Thoracic aorta (tissue), 2 donors: Measurements from ENCODE around the gene ZNF574. TPM values are rescaled to one million over a fixed set of nuclear protein-coding genes. Genes with fewer than 3 reads are reported as not detected.
A peak's percentile ranks its signal among the peaks of the same experiment; 100 is the strongest.
"Not testable (repeated sequence)": the region's sequence is repeated elsewhere in the genome, so short reads cannot be mapped to it uniquely, and the experiment has no call there.

Source experiments
- ATAC-seq: fragments of 150-250 bp; one replicate; pipeline ENCODE4 v1.8.0; 2017; ENCODE audit warnings: low read depth; ENCODE audit not compliant: insufficient number of reproducible peaks, low FRiP score
- DNase-seq: peaks from one replicate; pipeline ENCODE4 v3.0.0-alpha.2; 2020; ENCODE audit warnings: low spot score
- H3K27ac ChIP-seq, 2 donors: fragments of 200-600 bp; sonication (generic); 1 replicate in 1 of 2; 2 replicates in 1 of 2; pipeline ENCODE4 v1.5.1; 2016; ENCODE audit warnings: mild to moderate bottlenecking in 2 of 2, moderate library complexity in 2 of 2
- H3K27me3 ChIP-seq: fragments of 200-600 bp; sonication (generic); replicated peaks from 2 replicates; pipeline ENCODE4 v1.6.0; 2016; ENCODE audit warnings: mild to moderate bottlenecking; ENCODE audit not compliant: insufficient read depth
- H3K36me3 ChIP-seq: fragments of 200-600 bp; sonication (generic); one replicate; pipeline ENCODE4 v1.5.1; 2016
- H3K4me1 ChIP-seq, 2 donors: fragments of 200-600 bp; sonication (generic); 1 replicate in 1 of 2; 2 replicates in 1 of 2; pipeline versions ENCODE4 v1.5.1 to v1.6.0; 2016; ENCODE audit warnings: low read depth in 2 of 2, mild to moderate bottlenecking in 1 of 2; ENCODE audit not compliant: control insufficient read depth in 1 of 2
- H3K4me3 ChIP-seq: fragments of 200-600 bp; sonication (generic); 2 replicates; pipeline ENCODE4 v1.5.1; 2016; ENCODE audit warnings: mild to moderate bottlenecking
- H3K9me3 ChIP-seq: fragments of 200-600 bp; sonication (generic); 2 replicates; pipeline ENCODE4 v1.5.1; 2016
- CTCF ChIP-seq: fragments of 200-600 bp; sonication (generic); IDR thresholded peaks from one replicate; pipeline ENCODE4 v1.5.1; 2019; ENCODE audit warnings: antibody characterized with exemption
- total RNA-seq, 2 donors: library from RNA; depleted of rRNA; stranded (reverse); fragments of >200 nt; gene quantifications; one replicate each; pipeline versions ENCODE4 v1.1.0 to v1.2.3, GENCODE V29; 2016

The ZNF574 gene
- total RNA-seq, 2 donors from 2014 or later: 20.4 to 24.2 TPM

GRCh38 chr19:42033413-42033812 is 42.6 kb upstream of the ZNF574 start:
- Histone ChIP-seq H3K36me3 (no peaks in the 10 kb centered on the region), H3K4me3 (no peak overlapping the region), H3K27me3 (no peaks in the 10 kb centered on the region), H3K4me1 (no peaks in the 10 kb centered on the region), H3K9me3 (no peaks in the 10 kb centered on the region), H3K27ac (no peak overlapping the region)
- ATAC-seq (no peak), DNase-seq (no peak)
- no peak for TF ChIP-seq CTCF

DNA sequence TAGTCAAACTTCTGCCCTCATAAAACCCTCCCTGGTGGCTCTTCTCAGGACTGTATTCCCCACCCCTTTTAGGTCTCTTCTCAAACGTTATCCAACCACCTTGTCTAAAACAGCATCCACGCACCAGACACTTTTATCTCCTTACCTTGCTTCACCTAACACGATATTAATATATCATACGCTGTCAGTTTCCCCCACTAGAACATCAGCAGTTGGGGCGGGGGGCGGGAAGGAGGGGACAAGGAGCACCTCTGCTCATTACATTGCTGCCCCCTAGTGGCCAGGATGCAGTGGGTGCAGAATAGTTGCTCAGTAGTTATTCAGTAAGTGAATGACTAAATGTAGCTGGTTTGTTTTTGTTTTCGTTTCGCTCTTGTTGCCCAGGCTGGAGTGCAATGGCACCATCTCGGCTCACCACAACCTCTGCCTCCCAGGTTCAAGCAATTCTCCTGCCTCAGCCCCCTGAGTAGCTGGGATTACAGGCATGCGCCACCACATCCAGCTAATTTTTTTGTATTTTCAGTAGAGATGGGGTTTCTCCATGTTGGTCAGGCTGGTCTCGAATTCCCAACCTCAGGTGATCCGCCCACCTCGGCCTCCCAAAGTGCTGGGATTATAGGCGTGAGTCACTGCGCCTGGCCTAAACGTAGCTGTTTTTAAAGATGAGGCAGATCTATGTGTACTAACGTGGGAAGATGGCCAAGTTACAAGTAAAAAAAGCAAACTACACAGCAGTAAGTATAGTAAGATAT is 41.1 kb upstream of the ZNF574 start:
- not testable (repeated sequence) for DNase-seq, H3K27ac ChIP-seq, H3K9me3 ChIP-seq, ATAC-seq, H3K36me3 ChIP-seq, H3K4me1 ChIP-seq, H3K4me3 ChIP-seq, H3K27me3 ChIP-seq
- TF ChIP-seq CTCF: peak; percentile 82

GRCh38 chr19:42037649-42038048 is 38.3 kb upstream of the ZNF574 start:
- Histone ChIP-seq H3K9me3 (no peaks in the 10 kb centered on the region), H3K4me1 (no peaks in the 10 kb centered on the region), H3K27ac (no peak overlapping the region), H3K36me3 (peaks cover 18% of the 10 kb centered on the region), H3K27me3 (no peaks in the 10 kb centered on the region), H3K4me3 (no peak overlapping the region)
- no peak for ATAC-seq
- TF ChIP-seq CTCF: no peak
- DNase-seq: no peak

- no peak overlapping the region for H3K27ac ChIP-seq
- no peak overlapping the region for H3K4me3 ChIP-seq
- no peaks in the 10 kb centered on the region for H3K4me1 ChIP-seq
- H3K36me3 ChIP-seq: peaks cover 20% of the 10 kb centered on the region
- TF ChIP-seq CTCF: no peak
- no peaks in the 10 kb centered on the region for H3K27me3 ChIP-seq
- ATAC-seq (no peak), DNase-seq (no peak)
- no peaks in the 10 kb centered on the region for H3K9me3 ChIP-seq
These were observed 37.3 kb upstream of the ZNF574 start for GRCh38 chr19:42038666-42039065.

DNA sequence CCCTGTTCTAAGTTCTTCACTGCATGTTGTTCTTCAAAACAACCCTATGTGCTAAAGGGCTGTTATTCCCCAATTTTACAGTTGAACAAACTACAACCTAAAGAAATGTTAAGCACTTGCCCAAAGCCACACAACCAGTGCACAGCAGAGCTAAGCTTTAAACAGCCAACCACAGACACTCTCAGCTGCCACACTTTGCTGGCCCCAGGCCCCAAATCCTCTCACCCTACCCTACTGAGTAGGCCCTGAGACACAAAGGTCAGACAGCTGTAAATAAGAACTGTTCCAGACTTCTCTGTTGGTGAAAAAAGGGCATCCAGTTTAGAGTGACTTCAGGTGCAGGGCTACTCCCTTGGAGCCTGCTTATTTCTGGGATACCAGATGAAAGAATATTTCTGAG is 35.9 kb upstream of the ZNF574 start:
- no peak for TF ChIP-seq CTCF
- Histone ChIP-seq H3K4me3 (no peak overlapping the region), H3K27ac (no peak overlapping the region), H3K9me3 (no peaks in the 10 kb centered on the region), H3K27me3 (no peaks in the 10 kb centered on the region), H3K4me1 (no peaks in the 10 kb centered on the region), H3K36me3 (peaks cover 23% of the 10 kb centered on the region)
- no peak for DNase-seq
- no peak for ATAC-seq

- H3K4me1 ChIP-seq, ATAC-seq: not testable (repeated sequence)
- H3K36me3 ChIP-seq: peaks cover 26% of the 10 kb centered on the region
These were observed 35.5 kb upstream of the ZNF574 start for GRCh38 chr19:42040491-42040890.

More at GRCh38 chr19:42040491-42040890, 35.5 kb upstream of the ZNF574 start:
- H3K9me3 ChIP-seq, H3K4me3 ChIP-seq, H3K27me3 ChIP-seq, DNase-seq, H3K27ac ChIP-seq: not testable (repeated sequence)
